ENCODE measurements around the gene NSUN7.

Gene NSUN7

GRCh38 chr4:40850496-40850895 lies 100.7 kb downstream of the NSUN7 start:
- DNase-seq, result no peak

- DNase-seq, result no peak
Measured at GRCh38 chr4:40856277-40856839, 106.6 kb downstream of the NSUN7 start.

DNA sequence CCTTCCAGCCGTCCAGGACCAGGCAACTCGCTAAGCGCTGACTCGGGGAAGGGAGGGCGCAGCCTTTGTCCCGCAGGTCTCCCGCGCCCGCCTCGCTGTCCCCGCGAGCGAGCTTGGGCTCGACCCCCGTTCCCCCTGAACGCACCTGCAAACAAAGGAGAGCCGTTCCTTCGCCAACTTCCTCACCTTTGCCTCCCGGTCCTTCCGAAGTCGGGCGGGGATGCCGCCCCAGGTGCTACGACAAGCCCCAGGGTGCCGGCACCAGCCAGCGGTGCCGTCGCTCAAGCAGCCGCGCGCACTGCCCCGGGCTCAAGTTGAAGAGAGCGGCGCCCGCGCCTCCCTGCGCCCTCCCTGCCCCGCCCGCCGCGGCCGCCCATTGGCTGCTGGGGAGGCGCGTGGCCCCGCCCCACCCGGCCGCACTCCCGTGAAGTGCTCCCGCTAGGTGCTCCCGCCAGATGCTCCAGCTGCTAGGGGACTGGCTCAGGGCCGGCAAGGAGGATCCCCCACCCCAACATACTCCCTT lies 107.1 kb downstream of the NSUN7 start:
- DNase-seq, result peak; percentile 30

DNA sequence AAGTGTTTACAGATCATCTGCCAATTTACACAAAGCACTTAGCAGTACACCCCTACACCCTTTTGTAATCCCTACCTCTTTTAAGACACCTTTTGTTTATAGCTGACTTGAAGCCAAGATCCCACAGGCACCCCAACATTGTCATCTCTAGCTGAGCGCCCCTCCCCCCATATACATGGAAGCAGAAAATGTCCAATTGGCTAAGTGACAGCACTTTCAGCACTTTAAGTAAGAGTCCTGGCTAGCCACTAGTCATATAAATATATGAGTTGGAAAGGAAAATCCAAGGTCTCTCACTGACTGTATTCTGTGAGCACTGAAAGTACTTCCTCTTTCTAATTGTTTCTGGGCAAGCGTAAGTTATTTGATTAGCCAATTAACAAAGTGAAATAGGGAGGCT lies 108.2 kb downstream of the NSUN7 start:
- no peak for DNase-seq

DNA sequence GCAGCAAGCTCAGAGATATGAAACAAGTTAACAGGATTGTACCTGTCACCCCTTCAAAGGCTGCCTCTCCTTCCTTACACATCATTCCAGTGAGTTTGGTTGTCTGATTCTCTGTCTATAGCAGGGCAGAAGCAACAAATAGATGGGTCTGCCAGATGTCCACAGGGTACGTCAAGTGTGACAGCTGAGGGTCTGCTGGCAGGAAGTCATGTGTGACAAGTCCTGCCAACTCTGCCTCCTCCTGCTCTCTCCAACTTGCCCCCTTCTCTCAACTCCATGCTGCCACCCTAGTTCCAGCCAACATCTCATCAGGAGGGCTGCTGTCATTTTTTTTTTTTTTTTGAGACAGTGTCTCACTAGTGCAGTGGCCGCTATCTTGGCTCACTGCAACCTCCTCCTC lies 109.2 kb downstream of the NSUN7 start:
- DNase-seq, result no peak
